ENCODE data around the gene MTREX. TPM values are rescaled to one million over a fixed set of nuclear protein-coding genes. Genes with fewer than 3 reads are reported as not detected.
A peak's percentile ranks its signal among the peaks of the same experiment; 100 is the strongest.

Gene MTREX
- total and polyA plus RNA-seq, 4 donors: 10.0 to 43.8 (median 23.7) TPM

GRCh38 chr5:55421074-55421529, 113.3 kb downstream of the MTREX start:
- Histone ChIP-seq H3K4me1 (ENCODE audit: control insufficient read depth in 4 of 4, insufficient read depth in 4 of 4, low read length in 3 of 4) (peaks cover 2 to 12% (median 3%) of the 10 kb centered on the region in 4 donors), H3K27ac (ENCODE audit: low read depth in 1 of 2, low read length in 2 of 2) (peak overlapping the region; percentile 62 to 65), H3K9ac (ENCODE audit: low read depth in 1 of 2, low read length in 2 of 2) (no peak overlapping the region), H3K27me3 (ENCODE audit: control insufficient read depth in 4 of 4, insufficient read depth in 4 of 4, low read length in 3 of 4) (no peaks in the 10 kb centered on the region), H3K9me3 (ENCODE audit: control insufficient read depth in 4 of 4, low read length in 3 of 4) (no peaks in the 10 kb centered on the region), H3K36me3 (ENCODE audit: control insufficient read depth in 4 of 4, insufficient read depth in 3 of 4, low read depth in 1 of 4, low read length in 3 of 4) (peaks cover 7 to 29% (median 15%) of the 10 kb centered on the region in 4 donors), H3K4me3 (ENCODE audit: low read depth in 1 of 3, low read length in 3 of 3) (no peak overlapping the region)
- WGBS: 58% methylated on average over 4 of the region's 4 CpGs
- no peak for DNase-seq (ENCODE audit: low spot score)
- TF ChIP-seq ATF3 (IDR thresholded peaks at IDR 0.05): no peak
- peak; percentile 68 for TF ChIP-seq SP1 (IDR thresholded peaks at IDR 0.05)
- no peak for TF ChIP-seq HNF4G (IDR thresholded peaks at IDR 0.05)
- no peak for TF ChIP-seq EGR1 (IDR thresholded peaks at IDR 0.05; ENCODE audit: low read depth in 2 of 2)
- TF ChIP-seq NR2F2 (IDR thresholded peaks at IDR 0.05): no peak
- TF ChIP-seq, protein P1, sequence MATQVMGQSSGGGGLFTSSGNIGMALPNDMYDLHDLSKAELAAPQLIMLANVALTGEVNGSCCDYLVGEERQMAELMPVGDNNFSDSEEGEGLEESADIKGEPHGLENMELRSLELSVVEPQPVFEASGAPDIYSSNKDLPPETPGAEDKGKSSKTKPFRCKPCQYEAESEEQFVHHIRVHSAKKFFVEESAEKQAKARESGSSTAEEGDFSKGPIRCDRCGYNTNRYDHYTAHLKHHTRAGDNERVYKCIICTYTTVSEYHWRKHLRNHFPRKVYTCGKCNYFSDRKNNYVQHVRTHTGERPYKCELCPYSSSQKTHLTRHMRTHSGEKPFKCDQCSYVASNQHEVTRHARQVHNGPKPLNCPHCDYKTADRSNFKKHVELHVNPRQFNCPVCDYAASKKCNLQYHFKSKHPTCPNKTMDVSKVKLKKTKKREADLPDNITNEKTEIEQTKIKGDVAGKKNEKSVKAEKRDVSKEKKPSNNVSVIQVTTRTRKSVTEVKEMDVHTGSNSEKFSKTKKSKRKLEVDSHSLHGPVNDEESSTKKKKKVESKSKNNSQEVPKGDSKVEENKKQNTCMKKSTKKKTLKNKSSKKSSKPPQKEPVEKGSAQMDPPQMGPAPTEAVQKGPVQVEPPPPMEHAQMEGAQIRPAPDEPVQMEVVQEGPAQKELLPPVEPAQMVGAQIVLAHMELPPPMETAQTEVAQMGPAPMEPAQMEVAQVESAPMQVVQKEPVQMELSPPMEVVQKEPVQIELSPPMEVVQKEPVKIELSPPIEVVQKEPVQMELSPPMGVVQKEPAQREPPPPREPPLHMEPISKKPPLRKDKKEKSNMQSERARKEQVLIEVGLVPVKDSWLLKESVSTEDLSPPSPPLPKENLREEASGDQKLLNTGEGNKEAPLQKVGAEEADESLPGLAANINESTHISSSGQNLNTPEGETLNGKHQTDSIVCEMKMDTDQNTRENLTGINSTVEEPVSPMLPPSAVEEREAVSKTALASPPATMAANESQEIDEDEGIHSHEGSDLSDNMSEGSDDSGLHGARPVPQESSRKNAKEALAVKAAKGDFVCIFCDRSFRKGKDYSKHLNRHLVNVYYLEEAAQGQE (IDR thresholded peaks at IDR 0.05): no peak
- peak; percentile 34 for TF ChIP-seq YY1 (IDR thresholded peaks at IDR 0.05)
- TF ChIP-seq HNF4A (conservative IDR thresholded peaks at IDR 0.05): peak; percentile 30 to 54
- TF ChIP-seq RAD21 (IDR thresholded peaks at IDR 0.05): peak; percentile 31 to 44
- TF ChIP-seq JUND (IDR thresholded peaks at IDR 0.05): peak in 1 of 2 donors; percentile 51
- peak; percentile 38 for TF ChIP-seq MAX (IDR thresholded peaks at IDR 0.05)
- peak; percentile 52 to 89 for TF ChIP-seq RXRA (IDR thresholded peaks at IDR 0.05)
- peak; percentile 31 for TF ChIP-seq FOXA2 (IDR thresholded peaks at IDR 0.05)
- TF ChIP-seq FOXA1 (IDR thresholded peaks at IDR 0.05): no peak
- TF ChIP-seq TAF1 (conservative IDR thresholded peaks at IDR 0.05): no peak
- TF ChIP-seq, protein P2, sequence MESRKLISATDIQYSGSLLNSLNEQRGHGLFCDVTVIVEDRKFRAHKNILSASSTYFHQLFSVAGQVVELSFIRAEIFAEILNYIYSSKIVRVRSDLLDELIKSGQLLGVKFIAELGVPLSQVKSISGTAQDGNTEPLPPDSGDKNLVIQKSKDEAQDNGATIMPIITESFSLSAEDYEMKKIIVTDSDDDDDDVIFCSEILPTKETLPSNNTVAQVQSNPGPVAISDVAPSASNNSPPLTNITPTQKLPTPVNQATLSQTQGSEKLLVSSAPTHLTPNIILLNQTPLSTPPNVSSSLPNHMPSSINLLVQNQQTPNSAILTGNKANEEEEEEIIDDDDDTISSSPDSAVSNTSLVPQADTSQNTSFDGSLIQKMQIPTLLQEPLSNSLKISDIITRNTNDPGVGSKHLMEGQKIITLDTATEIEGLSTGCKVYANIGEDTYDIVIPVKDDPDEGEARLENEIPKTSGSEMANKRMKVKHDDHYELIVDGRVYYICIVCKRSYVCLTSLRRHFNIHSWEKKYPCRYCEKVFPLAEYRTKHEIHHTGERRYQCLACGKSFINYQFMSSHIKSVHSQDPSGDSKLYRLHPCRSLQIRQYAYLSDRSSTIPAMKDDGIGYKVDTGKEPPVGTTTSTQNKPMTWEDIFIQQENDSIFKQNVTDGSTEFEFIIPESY (IDR thresholded peaks at IDR 0.05): no peak
- no peak for TF ChIP-seq GABPA (IDR thresholded peaks at IDR 0.05 in 1 of 2, conservative IDR thresholded peaks at IDR 0.05 in 1 of 2)
- no peak for TF ChIP-seq CTCF (IDR thresholded peaks at IDR 0.05; ENCODE audit: low read depth, low read length, missing input control)

All from liver (tissue), 9 donors.